GM12878 (cell line): Measurements from ENCODE around the gene GOLGA5. TPM values are rescaled to one million over a fixed set of nuclear protein-coding genes. Genes with fewer than 3 reads are reported as not detected.
A peak's percentile ranks its signal among the peaks of the same experiment; 100 is the strongest.

Experiments used
- ATAC-seq: fragments of 200-7000 bp; cut with Tn5 transposase; 3 replicates; pipeline ENCODE4 v1.9.1; 2020; ENCODE audit warnings: mild to moderate bottlenecking, moderate library complexity
- BruUV-seq: library from RNA; stranded (reverse); fragments of 400-500 nt; replicated peaks from 2 replicates; lab custom pipeline; 2021; lab: Mats Ljungman, UMichigan
- CTCF ChIA-PET: fragments of 300-600 bp; sonication (Branson Sonifier 250); formaldehyde crosslinking; extraction: SDS; loops from one replicate; lab custom pipeline; 2021; ENCODE audit warnings: inconsistent platforms; lab: Yijun Ruan, JAX
- POLR2A ChIA-PET: fragments of 350-600 bp; formaldehyde crosslinking; extraction: SDS; loops from one replicate; lab custom pipeline; 2021; ENCODE audit warnings: inconsistent platforms; lab: Charles Lee
- RAD21 ChIA-PET: fragments of 300-600 bp; sonication (Branson Sonifier 250); formaldehyde crosslinking; loops from one replicate; lab custom pipeline; 2023; ENCODE audit warnings: antibody characterized with exemption; ENCODE audit not compliant: unreplicated experiment; lab: Charles Lee
- SMC1A ChIA-PET: fragments of 300-600 bp; sonication (Branson Sonifier 250); formaldehyde crosslinking; loops from one replicate; lab custom pipeline; 2023; ENCODE audit not compliant: unreplicated experiment, uncharacterized antibody; lab: Charles Lee
- DNase-seq: peaks from one replicate; pipeline ENCODE4 v3.0.0-alpha.2; 2011; ENCODE audit warnings: low read depth, low spot score
- FAIRE-seq: peaks from 3 replicates; lab custom pipeline; 2011; peaks lifted over from hg19 to GRCh38; lab: Jason Lieb, UNC
- H2AFZ ChIP-seq: 2 replicates; pipeline ENCODE4 v1.6.0; 2011; ENCODE audit warnings: low read depth, low read length, control low read depth; ENCODE audit not compliant: control insufficient read depth
- H3K27ac ChIP-seq: 2 replicates; pipeline ENCODE4 v1.5.1; 2011; ENCODE audit warnings: control low read depth; ENCODE audit not compliant: control insufficient read depth, insufficient read depth
- H3K27me3 ChIP-seq, 2 experiments: replicated peaks in 1 of 2; 2 replicates each; pipeline versions ENCODE4 v1.6.0 to v1.6.1; 2011; ENCODE audit warnings: low read length in 1 of 2; ENCODE audit not compliant: control insufficient read depth in 2 of 2, insufficient read depth in 2 of 2
- H3K36me3 ChIP-seq, 2 experiments: 2 replicates each; pipeline ENCODE4 v1.5.1; 2011; ENCODE audit warnings: low read length in 1 of 2; ENCODE audit not compliant: control insufficient read depth in 2 of 2, insufficient read depth in 2 of 2
- H3K4me1 ChIP-seq: 2 replicates; pipeline ENCODE4 v1.6.1; 2011; ENCODE audit warnings: mild to moderate bottlenecking, low read length, moderate library complexity, mixed read lengths; ENCODE audit not compliant: control insufficient read depth, insufficient read depth
- H3K4me2 ChIP-seq: 2 replicates; pipeline ENCODE4 v1.6.0; 2011; ENCODE audit warnings: control low read depth; ENCODE audit not compliant: control insufficient read depth, insufficient read depth
- H3K4me3 ChIP-seq: fragments of 200-600 bp; sonication (generic); 2 replicates; pipeline ENCODE4 v1.5.1; 2016
- H3K79me2 ChIP-seq: 2 replicates; pipeline ENCODE4 v1.6.0; 2011; ENCODE audit warnings: low read length; ENCODE audit not compliant: control insufficient read depth, insufficient read depth
- H3K9ac ChIP-seq: 2 replicates; pipeline ENCODE4 v1.8.0; 2011; ENCODE audit warnings: low read length, control low read depth, mixed read lengths; ENCODE audit not compliant: control insufficient read depth, insufficient read depth
- H3K9me3 ChIP-seq: replicated peaks from 3 replicates; pipeline ENCODE4 v1.5.1; 2011; ENCODE audit warnings: mild to moderate bottlenecking, low read length; ENCODE audit not compliant: control insufficient read depth, insufficient read depth
- H4K20me1 ChIP-seq: 2 replicates; pipeline ENCODE4 v1.6.0; 2011; ENCODE audit not compliant: control insufficient read depth, insufficient read depth
- HDGF ChIP-seq: fragments of 450-650 bp; IDR thresholded peaks from 2 replicates; pipeline ENCODE4 v1.6.1; 2016; ENCODE audit warnings: antibody characterized with exemption
- JUND ChIP-seq: IDR thresholded peaks from 2 replicates; pipeline ENCODE4 v1.6.1; 2012; ENCODE audit warnings: low read depth, mild to moderate bottlenecking, low read length, improper control_type of control experiment, moderate library complexity
- MTA2 ChIP-seq: fragments of 450-650 bp; IDR thresholded peaks from 2 replicates; pipeline ENCODE4 v1.6.1; 2016; ENCODE audit warnings: low read depth, mild to moderate bottlenecking, moderate library complexity
- NBN ChIP-seq: fragments of 450-650 bp; IDR thresholded peaks from 2 replicates; pipeline ENCODE4 v1.6.1; 2016
- NFXL1 ChIP-seq: fragments of 450-650 bp; IDR thresholded peaks from 2 replicates; pipeline ENCODE4 v1.6.1; 2017; ENCODE audit warnings: antibody characterized with exemption, mild to moderate bottlenecking, borderline replicate concordance
- RELA ChIP-seq: fragments of 450-650 bp; IDR thresholded peaks from 2 replicates; pipeline ENCODE4 v1.8.0; 2014; ENCODE audit warnings: borderline replicate concordance; ENCODE audit not compliant: partially characterized antibody
- TARDBP ChIP-seq: IDR thresholded peaks from 2 replicates; pipeline ENCODE4 v1.6.1; 2016; ENCODE audit warnings: borderline replicate concordance
- TBL1XR1 ChIP-seq: IDR thresholded peaks from 2 replicates; pipeline ENCODE4 v1.6.1; 2012; ENCODE audit warnings: low read depth, low read length, improper control_type of control experiment
- ZSCAN29 ChIP-seq: fragments of 450-650 bp; IDR thresholded peaks from 2 replicates; pipeline ENCODE4 v1.6.1; 2017; ENCODE audit warnings: mild to moderate bottlenecking, moderate library complexity
- WGBS: methylation state at CpG from one replicate; pipeline ENCODE4 v1.1.6; 2016; ENCODE audit warnings: low lambda C conversion rate; ENCODE audit not compliant: insufficient replicate concordance, insufficient coverage; ENCODE audit errors: missing lambda C conversion rate; 5-methylcytosine and 5-hydroxymethylcytosine counted together
- in situ Hi-C: fragments of 300-500 bp; cut with MboI; formaldehyde crosslinking; loops from 9 replicates; pipeline ENCODE4 v1.14.3; 2018; ENCODE audit warnings: mixed read lengths
- intact Hi-C: fragments of 100-400 bp; cut with micrococcal nuclease; formaldehyde crosslinking; loops from one replicate; pipeline ENCODE4 v1.14.2; 2022; ENCODE audit not compliant: unreplicated experiment
- polyA plus RNA-seq, 11 experiments: library from polyadenylated mRNA; depleted of rRNA in 4 of 11; unstranded in 6 of 11; stranded (reverse) in 5 of 11; fragments of >200 nt; fragmentation: Nextera tagmentation in 4 of 11; fragmentation: Illumina TruSeq in 1 of 11; extraction: Ambion mirVana in 4 of 11; extraction: Trizol in 1 of 11; gene quantifications; 1 replicate in 1 of 11; 2 replicates in 10 of 11; pipeline versions ENCODE4 v1.2.1 to v1.2.3, GENCODE V29; 2011 to 2016; ENCODE audit warnings: inconsistent platforms in 2 of 11, missing spikeins in 2 of 11, low read depth in 1 of 11
- total RNA-seq, 4 experiments: library from RNA; depleted of rRNA in 3 of 4; stranded (reverse); fragments of >200 nt in 3 of 4; fragmentation: Illumina TruSeq in 1 of 4; extraction: Trizol in 1 of 4; gene quantifications; 2 replicates each; pipeline versions ENCODE4 v1.2.1 to v1.2.3, GENCODE V29; 2013 to 2021
- TF ChIP-seq, protein P1 (sequence below): fragments of 450-650 bp; IDR thresholded peaks from 2 replicates; pipeline ENCODE4 v1.6.1; 2017; ENCODE audit warnings: antibody characterized with exemption, mild to moderate bottlenecking, moderate library complexity
- TF ChIP-seq, protein P2 (sequence below): fragments of 450-650 bp; IDR thresholded peaks from 2 replicates; pipeline ENCODE4 v1.6.1; 2016; ENCODE audit warnings: mild to moderate bottlenecking
- TF ChIP-seq, protein P3 (sequence below): fragments of 450-650 bp; IDR thresholded peaks from 2 replicates; pipeline ENCODE4 v1.6.1; 2016; ENCODE audit warnings: mild to moderate bottlenecking
- TF ChIP-seq, protein P4 (sequence below): fragments of 450-650 bp; IDR thresholded peaks from 2 replicates; pipeline ENCODE4 v1.6.1; 2018; ENCODE audit warnings: mild to moderate bottlenecking, low read depth, moderate library complexity; ENCODE audit not compliant: partially characterized antibody

GOLGA5 gene
- total and polyA plus RNA-seq, 10 of the 15 experiments (the other 5 are each of a cell fraction or from before 2014, with no cell fraction given), result 10.9 to 30.1 (median 19.7) TPM

DNA sequence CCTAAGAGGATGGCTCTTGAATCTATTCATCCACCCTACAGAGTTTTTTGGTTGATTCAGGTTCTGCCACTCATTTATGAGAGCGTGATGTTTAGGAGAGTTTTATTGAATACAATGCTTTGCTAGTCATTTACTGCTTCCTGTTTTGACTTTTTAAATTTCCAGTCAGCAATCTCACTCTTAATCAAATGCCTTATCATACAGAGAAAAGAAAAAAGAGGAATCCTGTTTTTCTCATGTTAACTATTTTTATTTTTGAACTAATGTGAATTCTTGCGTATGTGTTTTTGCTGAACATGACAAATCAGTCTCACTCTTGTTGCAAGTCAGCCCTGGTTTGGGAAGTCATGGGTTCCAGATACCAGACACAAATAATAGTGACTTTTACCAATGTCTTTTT lies 23.6 kb upstream of the GOLGA5 start:
- ChIA-PET RAD21 (interaction anchor here (0.6 to 3.2 kb wide), 3 partner anchors 11 to 449 kb away, joined by 3 to 17 read pairs (median 4); no protein-coding TSS in a partner anchor), POLR2A (interaction anchor here (0.6 to 1.1 kb wide), 6 partner anchors 10 to 511 kb away, joined by 4 to 8 read pairs (median 5); no protein-coding TSS in a partner anchor), CTCF (interaction anchor here (1.0 to 1.8 kb wide), 3 partner anchors 10 to 19 kb away, joined by 3 to 5 read pairs (median 4); no protein-coding TSS in a partner anchor), SMC1A (interaction anchor here (2.0 to 7.5 kb wide), 3 partner anchors 15 to 40 kb away, joined by 4 to 67 read pairs (median 19); partner anchors contain the start of gene LGMN)
- 2% methylated on average over 2 of the region's 2 CpGs for WGBS
- H3K27ac ChIP-seq, result no peak overlapping the region
- H3K4me3 ChIP-seq, result no peak overlapping the region
- DNase-seq (no peak), FAIRE-seq (no peak), ATAC-seq (no peak)
- H3K4me1 ChIP-seq, result peaks cover 29% of the 10 kb centered on the region
- no peak overlapping the region for H3K9ac ChIP-seq
- H3K4me2 ChIP-seq, result no peak overlapping the region
- in situ Hi-C loops (loop anchor here (10.0 to 25.0 kb wide), 3 partner anchors 186 to 1408 kb away; no protein-coding TSS in a partner anchor), intact Hi-C loops (no loop called here)
- BruUV-seq, result no TSS peak
- H3K27me3 ChIP-seq, result peaks cover 0 to 2% of the 10 kb centered on the region in 2 experiments; a peak in 1 of 4 replicates
- H3K36me3 ChIP-seq, result no peaks in the 10 kb centered on the region
- H3K9me3 ChIP-seq, result peaks cover 2% of the 10 kb centered on the region; the same call in 1 of the 3 replicates
- no peak overlapping the region for H2AFZ ChIP-seq
- no peaks in the 10 kb centered on the region for H3K79me2 ChIP-seq
- H4K20me1 ChIP-seq, result no peaks in the 10 kb centered on the region
- TF ChIP-seq ZSCAN29, result no peak
- TF ChIP-seq HDGF, result no peak
- TF ChIP-seq, protein P1, sequence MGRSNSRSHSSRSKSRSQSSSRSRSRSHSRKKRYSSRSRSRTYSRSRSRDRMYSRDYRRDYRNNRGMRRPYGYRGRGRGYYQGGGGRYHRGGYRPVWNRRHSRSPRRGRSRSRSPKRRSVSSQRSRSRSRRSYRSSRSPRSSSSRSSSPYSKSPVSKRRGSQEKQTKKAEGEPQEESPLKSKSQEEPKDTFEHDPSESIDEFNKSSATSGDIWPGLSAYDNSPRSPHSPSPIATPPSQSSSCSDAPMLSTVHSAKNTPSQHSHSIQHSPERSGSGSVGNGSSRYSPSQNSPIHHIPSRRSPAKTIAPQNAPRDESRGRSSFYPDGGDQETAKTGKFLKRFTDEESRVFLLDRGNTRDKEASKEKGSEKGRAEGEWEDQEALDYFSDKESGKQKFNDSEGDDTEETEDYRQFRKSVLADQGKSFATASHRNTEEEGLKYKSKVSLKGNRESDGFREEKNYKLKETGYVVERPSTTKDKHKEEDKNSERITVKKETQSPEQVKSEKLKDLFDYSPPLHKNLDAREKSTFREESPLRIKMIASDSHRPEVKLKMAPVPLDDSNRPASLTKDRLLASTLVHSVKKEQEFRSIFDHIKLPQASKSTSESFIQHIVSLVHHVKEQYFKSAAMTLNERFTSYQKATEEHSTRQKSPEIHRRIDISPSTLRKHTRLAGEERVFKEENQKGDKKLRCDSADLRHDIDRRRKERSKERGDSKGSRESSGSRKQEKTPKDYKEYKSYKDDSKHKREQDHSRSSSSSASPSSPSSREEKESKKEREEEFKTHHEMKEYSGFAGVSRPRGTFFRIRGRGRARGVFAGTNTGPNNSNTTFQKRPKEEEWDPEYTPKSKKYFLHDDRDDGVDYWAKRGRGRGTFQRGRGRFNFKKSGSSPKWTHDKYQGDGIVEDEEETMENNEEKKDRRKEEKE, result no peak
- TF ChIP-seq, protein P2, sequence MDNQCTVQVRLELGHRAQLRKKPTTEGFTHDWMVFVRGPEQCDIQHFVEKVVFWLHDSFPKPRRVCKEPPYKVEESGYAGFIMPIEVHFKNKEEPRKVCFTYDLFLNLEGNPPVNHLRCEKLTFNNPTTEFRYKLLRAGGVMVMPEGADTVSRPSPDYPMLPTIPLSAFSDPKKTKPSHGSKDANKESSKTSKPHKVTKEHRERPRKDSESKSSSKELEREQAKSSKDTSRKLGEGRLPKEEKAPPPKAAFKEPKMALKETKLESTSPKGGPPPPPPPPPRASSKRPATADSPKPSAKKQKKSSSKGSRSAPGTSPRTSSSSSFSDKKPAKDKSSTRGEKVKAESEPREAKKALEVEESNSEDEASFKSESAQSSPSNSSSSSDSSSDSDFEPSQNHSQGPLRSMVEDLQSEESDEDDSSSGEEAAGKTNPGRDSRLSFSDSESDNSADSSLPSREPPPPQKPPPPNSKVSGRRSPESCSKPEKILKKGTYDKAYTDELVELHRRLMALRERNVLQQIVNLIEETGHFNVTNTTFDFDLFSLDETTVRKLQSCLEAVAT, result no peak
- TF ChIP-seq NFXL1, result no peak
- TF ChIP-seq RELA, result no peak
- no peak for TF ChIP-seq NBN
- no peak for TF ChIP-seq MTA2
- TF ChIP-seq, protein P3, sequence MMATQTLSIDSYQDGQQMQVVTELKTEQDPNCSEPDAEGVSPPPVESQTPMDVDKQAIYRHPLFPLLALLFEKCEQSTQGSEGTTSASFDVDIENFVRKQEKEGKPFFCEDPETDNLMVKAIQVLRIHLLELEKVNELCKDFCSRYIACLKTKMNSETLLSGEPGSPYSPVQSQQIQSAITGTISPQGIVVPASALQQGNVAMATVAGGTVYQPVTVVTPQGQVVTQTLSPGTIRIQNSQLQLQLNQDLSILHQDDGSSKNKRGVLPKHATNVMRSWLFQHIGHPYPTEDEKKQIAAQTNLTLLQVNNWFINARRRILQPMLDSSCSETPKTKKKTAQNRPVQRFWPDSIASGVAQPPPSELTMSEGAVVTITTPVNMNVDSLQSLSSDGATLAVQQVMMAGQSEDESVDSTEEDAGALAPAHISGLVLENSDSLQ, result peak; percentile 68
- TF ChIP-seq TBL1XR1, result no peak
- no peak for TF ChIP-seq TARDBP
- TF ChIP-seq JUND, result no peak
- TF ChIP-seq, protein P4, sequence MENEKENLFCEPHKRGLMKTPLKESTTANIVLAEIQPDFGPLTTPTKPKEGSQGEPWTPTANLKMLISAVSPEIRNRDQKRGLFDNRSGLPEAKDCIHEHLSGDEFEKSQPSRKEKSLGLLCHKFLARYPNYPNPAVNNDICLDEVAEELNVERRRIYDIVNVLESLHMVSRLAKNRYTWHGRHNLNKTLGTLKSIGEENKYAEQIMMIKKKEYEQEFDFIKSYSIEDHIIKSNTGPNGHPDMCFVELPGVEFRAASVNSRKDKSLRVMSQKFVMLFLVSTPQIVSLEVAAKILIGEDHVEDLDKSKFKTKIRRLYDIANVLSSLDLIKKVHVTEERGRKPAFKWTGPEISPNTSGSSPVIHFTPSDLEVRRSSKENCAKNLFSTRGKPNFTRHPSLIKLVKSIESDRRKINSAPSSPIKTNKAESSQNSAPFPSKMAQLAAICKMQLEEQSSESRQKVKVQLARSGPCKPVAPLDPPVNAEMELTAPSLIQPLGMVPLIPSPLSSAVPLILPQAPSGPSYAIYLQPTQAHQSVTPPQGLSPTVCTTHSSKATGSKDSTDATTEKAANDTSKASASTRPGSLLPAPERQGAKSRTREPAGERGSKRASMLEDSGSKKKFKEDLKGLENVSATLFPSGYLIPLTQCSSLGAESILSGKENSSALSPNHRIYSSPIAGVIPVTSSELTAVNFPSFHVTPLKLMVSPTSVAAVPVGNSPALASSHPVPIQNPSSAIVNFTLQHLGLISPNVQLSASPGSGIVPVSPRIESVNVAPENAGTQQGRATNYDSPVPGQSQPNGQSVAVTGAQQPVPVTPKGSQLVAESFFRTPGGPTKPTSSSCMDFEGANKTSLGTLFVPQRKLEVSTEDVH, result no peak
